Stimulated activated CD8-positive, alpha-beta memory T cell treated with anti-CD3 and anti-CD28 coated beads, Interleukin-7, amount 100 ng/mL, for 48 hours (primary cell): ENCODE measurements around the gene KLK14.

Source experiments
- DNase-seq, 2 donors: peaks; one replicate each; pipeline ENCODE4 v3.0.0-alpha.2; 2020; ENCODE audit warnings: low read depth in 1 of 2; ENCODE audit errors: extremely low read depth in 1 of 2

The KLK14 gene

DNA sequence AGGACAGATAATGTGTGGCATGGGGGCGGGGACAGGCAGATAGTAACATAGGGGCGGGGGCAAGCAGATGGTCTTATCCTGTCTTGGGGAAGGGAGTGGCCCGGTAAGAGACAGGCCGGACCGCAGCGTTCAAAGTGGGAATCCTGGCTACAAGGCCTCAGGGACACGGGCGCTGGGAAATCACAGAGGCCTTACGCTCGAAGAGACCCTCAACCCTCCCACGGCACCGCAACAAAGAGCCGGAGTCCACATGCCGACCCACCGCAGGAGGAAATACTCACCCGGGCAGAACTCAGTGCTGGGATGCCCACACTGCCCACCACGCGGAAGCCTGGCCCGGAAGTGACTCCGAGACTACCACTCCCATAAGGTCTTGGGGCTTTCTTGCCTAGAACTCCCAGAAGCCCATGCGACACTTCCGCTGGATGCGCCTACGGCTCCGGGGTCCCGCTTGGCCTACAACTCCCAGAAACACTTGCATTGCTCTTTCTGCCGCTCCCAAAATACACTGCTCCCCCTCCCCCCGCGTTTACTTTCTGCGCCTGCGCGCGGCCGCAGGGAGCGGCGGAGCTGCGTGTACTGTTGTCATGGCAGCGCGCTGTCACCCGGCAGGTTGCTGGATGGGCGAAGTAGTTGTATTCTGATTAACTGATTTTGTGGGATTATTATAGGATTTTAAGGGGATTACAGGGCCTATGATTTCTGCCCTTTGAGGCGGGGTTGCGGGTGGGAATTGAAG lies 25.5 kb upstream of the KLK14 start, which contains the start of gene CTU1:
TSS of gene CTU1 (minus strand) at position 344 of the 739 bp plus-strand sequence. CDS start 3,840 bp downstream, outside the sequence.
- DNase-seq: peak; percentile 96 to 99

DNA sequence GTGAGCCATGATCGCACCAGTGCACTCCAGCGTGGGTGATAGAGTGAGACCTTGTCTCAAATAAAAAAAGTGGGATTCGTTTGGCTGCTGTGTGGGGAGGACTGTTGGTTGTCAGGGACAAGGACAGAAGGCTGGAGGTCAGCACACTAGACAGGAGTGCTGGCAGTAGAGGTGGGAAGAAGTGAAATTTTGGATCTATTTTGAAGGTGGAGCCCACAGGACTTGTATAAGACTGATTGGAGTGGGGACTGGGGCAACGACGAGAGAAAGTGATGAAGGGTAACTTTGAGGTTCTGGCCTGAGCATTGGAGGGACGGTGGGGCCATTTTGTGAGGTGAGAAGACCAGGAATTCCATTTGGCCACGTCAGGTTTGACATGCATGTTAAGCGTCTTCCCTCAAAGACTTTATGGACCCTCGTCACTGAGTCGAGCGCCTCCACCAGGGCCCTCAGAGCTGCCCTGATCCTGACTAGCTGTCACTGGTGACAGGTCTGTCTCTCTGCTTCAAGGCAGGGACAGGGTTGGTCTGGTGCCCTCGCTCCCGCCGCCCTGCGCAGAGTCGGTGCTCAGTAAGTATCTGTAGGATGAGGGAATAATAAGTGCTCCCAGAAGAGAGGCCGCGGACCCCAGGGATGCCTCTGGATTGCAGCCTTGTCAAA lies 24.8 kb upstream of the KLK14 start:
- DNase-seq: no peak

DNA sequence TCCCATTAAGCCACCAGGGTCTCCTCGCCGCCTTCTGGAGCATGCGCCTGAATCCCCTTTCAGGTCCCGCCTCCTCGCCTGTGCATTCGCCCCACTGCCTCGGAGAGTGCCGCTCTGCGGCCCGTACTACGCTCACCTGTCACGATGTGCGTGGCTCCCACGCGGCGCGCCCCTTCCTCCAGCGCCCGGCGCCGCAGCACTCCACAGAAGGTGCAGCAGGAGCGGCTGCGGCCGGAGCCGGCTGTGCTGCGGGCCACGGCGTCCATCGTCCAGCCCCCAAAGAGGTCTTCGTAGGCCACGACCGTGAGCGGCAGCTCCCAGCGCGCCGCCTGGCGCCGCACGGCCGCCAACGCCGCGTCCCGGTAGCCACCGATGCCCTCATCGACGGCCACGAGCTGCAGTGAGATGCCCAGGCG lies 21.2 kb upstream of the KLK14 start:
- DNase-seq: no peak

DNA sequence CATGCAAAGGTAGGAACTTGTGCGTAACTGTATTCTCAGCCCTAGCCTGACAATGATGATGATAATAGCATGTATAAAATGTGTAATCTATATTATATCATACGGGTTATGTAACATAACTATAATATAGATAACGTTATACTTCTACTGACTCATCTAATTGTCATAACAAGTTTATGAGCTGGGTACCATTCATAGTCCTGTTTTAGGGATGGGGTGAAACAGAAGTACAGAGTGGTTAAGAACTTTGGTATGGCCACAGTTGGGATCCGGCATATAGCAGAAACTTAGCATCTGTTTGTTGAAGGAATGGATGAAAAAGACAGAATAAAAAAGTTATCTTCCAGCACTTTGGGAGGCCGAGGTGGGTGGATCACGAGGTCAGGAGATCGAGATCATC lies 20.3 kb upstream of the KLK14 start:
- no peak for DNase-seq

DNA sequence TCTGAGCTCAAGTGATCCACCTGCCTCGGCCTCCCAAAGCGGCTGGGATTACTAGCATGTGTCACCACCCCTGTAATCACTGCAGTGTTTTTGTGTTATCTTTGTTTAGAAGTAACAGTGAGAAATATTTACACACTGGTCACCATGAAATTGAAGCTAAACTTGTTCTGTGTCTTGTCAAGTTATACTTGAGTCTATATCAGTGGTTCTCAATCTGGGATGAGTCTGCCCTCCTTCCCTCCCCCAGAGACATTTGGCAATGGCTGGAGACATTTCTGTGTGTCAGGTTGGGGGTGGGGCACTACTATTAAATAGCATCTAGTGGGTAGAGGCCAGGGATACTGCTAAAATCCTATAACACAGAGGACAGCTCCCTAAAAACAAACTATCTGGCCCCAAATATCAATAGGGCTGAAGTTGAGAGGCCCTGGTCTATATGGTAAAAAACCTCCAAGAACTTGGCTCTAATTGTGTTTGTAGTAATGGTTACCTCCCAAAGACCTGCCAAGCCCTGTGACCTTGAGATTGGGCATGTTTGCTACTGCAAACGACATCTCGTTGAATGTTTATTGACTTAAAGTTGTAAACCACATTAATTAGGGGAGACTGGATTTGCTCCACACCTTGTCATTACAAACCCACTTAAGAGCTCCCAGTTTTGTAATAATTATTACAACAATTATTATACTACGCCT lies 18.6 kb upstream of the KLK14 start:
- DNase-seq: no peak

DNA sequence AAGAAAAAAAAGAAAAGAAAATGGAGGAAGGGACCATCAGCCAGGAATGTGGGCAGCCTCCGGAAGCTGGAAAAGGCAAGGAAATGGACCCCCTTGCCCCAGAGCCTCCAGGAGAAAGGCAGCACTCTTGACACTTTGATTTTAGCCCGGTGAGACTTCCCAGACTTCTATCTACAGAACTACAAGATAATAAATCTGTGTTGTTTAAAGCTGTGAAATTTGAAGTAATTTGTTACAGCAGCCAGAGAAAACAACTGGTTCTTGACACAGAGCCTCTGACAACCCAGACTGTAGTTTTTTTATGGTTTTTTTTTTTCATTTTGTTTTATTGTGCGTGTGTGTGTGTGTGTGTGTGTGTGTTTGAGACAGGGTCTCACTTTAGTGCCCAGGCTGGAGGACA lies 17.9 kb upstream of the KLK14 start:
- DNase-seq: no peak

DNA sequence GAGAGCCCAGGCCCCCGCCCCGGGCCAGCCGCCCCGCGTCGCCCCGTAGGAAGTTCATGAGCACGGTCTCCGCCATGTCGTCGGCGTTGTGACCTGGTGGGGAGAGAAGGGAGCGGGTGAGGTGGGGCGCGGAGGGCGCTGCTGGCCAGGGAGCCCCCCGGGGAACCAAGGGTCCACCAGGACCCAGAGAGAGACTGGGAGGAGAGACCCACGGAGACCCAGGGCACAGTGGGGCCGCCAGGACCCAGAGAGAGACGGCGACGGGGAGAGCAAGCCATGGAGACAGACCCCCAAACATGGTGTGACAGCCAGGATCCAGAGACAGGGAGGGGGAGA lies 16.3 kb upstream of the KLK14 start:
- no peak for DNase-seq

DNA sequence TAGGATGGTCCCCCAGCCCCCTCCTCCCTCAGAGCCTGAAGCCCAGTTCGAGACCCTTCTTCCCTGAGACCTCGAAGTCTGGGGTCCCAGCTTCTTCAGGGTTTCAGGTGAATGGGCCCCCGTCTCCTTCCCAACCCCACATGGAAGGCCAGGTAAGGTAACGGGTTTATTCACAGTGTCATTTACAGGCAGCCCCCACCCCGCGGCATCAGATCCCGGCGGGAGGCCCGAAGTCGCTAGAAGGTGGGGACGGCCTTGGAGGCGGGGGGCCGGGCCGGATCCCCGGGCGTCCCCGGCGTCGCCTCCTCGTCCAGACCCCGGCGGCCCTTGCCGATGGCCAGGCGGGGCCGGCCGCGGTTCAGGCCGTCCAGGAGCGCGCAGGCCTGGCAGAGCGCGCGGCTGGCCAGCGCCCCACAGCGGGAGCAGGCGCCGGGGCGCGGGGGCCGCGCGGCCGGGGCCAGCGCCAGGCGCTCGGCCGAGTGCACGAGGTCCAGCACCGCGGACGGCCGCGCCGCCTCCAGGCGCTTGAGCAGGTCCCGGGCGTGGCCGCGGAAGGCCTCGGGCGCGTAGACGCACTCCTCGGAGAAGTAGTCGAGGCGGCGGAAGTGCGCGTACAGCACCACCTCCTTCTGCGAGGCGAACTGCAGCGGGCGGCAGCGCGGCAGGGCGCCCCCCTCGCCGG lies 15.8 kb upstream of the KLK14 start:
- DNase-seq: no peak

DNA sequence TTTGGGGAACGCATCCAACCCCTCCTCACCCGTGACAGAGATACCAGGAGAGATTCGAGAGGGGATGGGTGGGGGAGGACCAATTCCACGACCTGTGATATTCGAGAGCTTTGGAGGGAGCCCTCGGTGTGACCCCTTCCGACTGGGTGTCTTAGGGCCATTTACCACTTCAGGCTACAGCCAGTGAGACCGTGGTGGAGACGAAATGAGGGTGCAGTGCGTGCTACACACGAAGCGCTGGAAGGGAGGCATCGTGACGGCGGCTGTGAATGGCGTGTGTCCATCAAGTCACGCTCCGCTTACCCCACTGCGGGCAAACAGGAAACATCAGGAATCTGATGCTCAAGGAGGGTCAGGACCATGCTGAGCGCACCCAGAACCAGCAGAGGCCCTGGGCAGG lies 15.1 kb upstream of the KLK14 start:
- no peak for DNase-seq

DNA sequence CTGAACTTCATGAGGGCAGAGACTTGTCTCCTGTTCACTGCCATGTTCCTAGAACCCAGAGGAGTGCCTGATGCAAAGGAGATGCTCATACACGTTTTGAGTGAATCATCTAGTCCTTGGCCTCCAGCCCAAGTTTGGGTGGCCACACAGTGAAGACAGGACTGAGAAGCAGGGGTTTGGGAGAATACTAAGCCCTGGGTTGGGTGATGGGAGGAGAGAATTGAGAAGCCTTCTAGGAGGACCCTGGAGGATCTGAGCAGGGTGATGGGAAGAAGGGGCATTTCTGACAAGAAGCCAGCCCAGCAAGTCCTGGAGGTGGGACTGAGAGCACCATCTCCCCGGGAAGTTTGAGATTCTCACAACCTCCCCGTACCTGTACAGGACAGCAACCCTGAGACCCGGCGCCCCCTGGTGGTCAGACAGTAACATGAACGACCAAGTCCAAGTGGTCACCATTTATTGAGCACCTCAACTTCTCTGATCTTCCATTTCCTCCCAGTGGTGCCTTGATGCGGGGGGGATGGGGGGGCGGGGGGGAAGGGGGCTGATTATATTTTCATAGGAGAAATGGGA lies 14.6 kb upstream of the KLK14 start:
- peak in 1 of 2 donors; percentile 61 for DNase-seq

DNA sequence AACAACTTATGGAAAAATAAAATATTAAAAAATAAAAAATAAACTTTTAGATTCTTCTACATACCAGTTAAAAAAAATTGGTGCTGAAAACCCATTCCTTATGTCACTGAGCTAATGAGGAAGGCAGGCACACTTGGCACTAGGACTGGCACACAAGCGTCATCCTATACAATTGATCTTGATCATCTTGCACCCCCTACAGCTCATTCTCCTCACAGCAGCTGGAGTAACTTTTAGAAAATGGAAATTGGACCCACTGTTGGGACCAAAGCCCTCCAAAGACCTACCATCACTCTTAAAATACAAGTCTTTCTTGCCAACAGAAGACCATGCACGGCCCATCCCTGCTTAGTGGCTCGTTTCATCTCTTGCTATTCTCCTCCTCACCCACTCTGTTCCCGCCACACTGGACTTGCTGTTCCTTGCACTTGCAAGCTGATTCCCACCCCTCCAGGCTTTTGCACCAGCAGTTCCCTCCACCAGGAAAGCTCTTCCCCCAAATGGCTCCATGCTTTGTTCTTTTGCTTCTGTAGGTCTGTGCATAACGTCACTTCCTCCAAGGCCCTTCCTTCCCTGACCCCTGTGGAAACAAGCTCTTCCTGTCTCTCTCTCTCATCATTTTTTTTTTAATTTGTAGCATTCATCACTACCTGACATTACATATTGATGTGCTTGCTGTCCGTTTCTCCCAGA lies 13.9 kb upstream of the KLK14 start:
- DNase-seq: no peak

DNA sequence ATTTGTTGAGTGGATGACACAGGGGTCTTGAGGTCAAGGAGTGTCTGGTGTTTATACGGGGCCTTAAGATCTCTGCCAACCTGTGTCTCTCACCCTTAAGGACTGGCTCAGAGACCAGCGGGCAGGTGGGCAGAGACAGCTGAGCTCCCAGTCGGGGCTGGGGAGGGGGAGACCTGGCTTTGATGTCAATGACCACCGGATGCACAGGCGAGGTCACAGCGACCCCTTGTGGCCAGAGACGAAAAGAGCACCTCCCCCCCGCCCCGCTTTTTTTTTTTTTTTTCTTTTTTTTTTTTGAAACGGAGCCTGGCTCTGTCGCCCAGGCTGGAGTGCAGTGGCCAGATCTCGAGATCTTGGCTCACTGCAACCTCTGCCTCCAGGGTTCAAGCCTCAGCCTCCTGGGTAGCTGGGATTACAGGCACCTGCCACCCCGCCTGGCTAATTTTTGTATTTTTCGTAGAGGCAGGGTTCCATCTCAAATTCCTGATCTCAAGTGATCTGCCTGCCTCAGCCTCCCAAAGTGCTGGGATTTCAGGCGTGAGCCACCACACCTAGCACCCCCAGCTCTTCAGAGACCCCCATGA lies 12.1 kb upstream of the KLK14 start:
- no peak for DNase-seq

DNA sequence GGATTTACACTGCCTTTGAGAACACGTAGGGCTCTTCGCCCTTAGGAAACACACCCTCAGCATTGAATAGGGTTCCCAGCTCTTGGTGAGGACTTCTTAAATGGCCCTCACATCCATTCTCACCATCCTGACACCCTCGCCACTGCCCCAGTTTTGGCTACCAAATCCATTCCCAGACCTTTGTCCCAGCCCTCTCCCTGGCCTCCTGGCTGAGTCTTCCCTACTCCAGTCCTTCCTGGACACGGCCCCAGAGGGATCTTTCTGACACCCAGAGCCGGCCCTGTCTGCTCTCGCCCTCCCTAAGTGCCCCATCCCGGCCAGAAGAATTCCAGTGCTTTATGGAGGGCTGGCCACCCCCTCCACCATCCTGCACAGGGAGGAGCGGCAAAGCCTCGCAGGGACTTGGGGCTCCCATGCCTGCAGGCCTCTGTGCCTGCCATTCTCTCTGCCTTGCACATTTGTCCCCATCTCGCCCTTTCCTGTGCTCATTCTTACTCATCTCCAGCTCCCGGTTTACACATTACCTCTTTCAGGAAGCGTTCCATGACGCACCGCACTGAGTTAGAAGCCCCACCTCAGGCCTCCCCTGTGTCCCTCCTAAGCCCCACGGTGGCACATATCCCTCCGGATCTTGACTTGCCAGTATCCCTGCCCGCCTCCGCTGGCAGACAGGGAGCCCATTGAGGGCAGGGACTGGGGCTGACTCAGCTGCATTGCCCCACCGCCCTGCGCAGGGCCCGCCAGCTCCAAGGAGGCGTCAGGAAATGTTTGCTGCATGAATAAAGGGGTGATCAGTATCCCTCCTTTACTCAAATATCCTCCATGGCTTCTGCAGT lies 11.0 kb upstream of the KLK14 start:
- DNase-seq: no peak

DNA sequence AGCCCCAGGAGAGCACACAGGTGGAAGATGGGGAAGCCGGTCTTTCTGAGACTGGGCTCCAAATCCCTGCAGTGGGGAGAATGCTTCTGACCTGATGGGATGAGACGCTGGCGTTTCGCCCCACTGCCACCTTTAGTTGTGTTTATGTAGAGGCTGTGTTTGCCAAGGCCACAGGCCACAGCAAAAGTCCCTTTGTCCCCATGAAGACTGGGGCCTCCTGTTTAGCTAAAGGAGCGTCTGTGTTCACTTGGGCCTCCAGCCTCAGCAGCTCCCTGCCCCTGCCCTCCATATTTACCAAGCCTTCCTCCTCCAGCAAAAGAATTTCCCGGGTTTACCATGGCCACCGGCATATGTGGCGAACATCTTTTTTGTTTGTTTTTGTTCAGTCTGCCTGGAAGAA lies 10.4 kb upstream of the KLK14 start:
- no peak for DNase-seq

DNA sequence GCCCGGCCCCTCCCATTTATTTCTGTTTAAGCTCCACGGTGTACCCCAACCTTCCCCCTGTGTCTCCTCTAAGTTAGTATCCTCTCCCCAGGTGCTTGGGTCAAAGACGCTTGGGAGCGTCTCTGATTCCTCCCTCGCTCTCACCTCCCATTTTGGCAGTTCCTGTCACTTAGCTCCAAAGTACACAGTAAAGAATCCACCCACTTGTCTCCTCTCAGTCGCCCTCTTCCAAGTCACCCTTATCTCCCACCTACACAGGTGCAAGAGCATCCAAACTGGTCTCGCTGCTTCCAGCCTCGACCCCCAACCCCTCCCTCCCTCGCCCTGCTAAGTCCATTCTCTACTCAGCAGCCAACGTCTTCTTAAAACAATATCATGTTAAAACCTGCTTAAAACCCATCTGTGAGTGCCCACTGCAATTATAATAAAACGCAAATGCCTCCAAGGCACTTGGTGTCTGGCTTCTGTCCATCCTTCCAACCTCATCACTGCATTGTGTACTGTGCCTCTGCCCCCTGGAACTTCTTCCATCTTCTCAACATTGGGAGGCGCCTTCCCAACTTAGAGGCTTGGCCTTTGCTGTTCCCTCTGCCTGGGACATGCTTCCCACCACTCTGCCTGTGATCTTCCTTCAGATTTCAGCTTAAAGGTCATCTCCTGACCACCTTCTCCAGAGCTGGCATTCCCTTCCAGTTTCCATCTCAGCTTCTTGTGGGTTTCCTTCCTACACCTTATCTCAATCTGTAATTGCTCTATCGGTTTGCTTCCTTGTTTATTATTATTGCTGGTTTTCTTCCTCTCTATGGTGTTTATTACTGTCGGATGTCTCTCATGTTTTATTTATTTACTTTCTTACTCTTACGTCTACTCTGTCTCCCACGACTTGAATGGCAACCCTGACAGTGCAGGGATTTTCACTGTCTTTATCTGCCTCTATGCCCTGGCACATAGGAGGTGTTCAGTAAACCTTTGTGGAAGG lies 9.5 kb upstream of the KLK14 start:
- DNase-seq: no peak

DNA sequence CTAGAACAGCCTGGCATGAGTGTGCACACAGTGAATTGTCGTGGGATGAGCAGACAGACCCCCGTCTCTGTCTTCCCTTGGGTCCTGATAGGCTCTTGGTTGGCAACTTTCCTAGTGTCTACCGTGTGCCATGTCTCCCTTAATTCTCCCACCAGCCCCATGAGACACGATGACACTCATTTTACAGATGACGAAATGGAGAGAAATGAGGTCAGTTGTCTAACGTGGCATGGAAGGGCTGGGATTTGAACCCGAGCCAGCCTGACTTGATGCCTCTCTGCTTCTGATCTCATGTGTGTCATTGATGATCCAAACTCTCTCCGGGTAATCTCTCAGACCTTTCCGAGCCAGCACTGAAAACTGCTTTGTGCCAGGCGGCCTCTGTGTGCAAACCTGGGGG lies 8.4 kb upstream of the KLK14 start:
- DNase-seq: no peak

DNA sequence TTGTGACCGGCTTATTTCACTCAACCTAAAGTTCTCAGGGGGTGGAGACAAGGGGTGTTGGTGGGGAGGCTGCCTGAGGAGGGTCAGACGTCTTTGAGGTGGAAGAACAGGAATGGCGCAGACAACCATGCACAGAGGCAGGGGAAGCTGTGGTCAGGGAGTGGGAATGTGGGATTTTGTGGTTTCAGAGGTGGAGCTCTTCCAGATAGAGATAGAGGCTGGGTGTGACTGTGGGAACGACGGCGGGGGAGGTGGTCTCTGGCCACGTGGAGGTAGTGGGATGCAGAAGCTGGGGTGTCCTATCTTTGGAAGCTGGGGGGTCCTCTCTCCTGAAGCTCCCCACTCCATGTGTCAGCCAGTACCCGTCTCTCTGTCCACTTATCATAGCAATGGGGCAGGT lies 7.8 kb upstream of the KLK14 start:
- DNase-seq: no peak

DNA sequence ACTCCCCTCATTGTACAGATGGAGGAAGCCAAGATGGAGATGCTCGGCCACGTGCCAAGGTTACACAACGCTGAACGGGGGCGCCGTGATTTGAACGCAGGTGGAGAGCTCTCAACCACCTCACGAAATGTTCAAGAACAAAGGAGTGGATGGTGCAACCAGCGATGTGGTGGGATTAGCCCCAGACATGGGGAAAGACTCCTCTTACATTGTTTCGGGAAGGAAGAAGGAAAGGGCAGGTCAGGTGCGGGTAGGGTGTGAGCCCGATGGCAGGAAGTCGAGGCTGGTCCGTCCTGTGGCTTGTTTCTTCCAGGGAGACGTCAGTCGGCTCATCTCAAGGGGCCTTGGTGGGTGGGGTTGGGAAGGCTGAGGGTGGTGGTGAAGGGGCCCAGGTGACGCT lies 7.1 kb upstream of the KLK14 start:
- no peak for DNase-seq
